ENCODE data around the gene PARM1.

DNA sequence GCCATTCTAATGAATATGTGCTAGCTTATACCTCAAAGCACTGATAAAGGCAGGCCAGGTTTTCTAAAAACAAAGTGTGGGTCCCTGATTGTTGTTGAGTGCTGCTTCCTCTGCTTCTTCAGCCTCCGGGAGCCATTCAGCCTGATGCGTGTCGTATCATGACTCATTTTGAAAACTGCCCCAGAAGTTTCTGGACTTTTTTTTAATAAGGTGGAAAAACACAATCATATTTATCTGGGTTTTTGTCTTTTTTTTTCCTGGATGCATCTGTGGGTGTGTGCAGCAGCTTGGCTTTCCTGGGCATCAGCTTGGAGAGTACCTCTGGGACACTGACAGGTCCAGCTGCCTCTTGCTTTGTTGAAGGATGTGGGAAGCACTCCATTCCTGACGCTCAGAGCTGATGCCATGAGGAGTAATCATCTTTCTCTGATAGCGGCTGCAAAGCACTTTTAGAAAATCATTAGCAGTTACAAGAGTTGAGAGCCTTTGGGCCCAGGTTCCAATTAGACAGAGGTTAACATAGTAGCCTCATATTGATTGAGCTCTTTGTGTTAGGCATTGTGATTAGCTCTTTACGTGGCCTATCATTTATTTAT is 66.9 kb downstream of the PARM1 start:
- TF ChIP-seq POLR2A (IDR thresholded peaks at IDR 0.05) = no peak
- TF ChIP-seq, protein P1, sequence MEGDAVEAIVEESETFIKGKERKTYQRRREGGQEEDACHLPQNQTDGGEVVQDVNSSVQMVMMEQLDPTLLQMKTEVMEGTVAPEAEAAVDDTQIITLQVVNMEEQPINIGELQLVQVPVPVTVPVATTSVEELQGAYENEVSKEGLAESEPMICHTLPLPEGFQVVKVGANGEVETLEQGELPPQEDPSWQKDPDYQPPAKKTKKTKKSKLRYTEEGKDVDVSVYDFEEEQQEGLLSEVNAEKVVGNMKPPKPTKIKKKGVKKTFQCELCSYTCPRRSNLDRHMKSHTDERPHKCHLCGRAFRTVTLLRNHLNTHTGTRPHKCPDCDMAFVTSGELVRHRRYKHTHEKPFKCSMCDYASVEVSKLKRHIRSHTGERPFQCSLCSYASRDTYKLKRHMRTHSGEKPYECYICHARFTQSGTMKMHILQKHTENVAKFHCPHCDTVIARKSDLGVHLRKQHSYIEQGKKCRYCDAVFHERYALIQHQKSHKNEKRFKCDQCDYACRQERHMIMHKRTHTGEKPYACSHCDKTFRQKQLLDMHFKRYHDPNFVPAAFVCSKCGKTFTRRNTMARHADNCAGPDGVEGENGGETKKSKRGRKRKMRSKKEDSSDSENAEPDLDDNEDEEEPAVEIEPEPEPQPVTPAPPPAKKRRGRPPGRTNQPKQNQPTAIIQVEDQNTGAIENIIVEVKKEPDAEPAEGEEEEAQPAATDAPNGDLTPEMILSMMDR (IDR thresholded peaks at IDR 0.05) = no peak

Data from Peyer's patch (tissue), 4 donors.